NCI-H82 treated with DMSO at 0.1 percent for 48 hours (cell line): ENCODE measurements around the gene PSMG3.
"Not testable (repeated sequence)": the region's sequence is repeated elsewhere in the genome, so short reads cannot be mapped to it uniquely, and the experiment has no call there.

Experiments used
- DNase-seq: peaks from one replicate; lab custom pipeline; 2025; ENCODE audit not compliant: unreplicated experiment; lab: John Stamatoyannopoulos, UW

PSMG3 gene

GRCh38 chr7:1597066-1597760 is 27.4 kb upstream of the PSMG3 start:
- DNase-seq = no peak

- no peak for DNase-seq
These were observed 26.6 kb upstream of the PSMG3 start for GRCh38 chr7:1596181-1597043.

GRCh38 chr7:1595636-1596035 is 25.8 kb upstream of the PSMG3 start:
- DNase-seq = no peak

DNA sequence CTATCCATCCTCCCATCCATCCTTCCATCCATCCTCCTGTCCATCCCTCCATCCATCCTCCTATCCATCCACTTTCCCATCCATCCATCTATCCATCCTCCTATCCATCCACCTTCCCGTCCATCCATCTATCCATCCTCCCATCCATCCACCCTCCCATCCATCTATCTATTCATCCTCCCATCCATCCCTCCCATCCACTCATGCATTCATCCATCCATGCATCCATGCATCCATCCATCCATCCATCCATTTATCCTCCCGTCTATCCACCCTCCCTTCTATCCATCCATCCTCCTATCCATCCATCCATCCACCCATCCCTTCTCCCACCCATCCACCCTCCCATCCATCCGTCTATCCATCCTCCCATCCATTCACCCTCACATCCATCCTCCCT is 25.2 kb upstream of the PSMG3 start:
- no peak for DNase-seq

DNA sequence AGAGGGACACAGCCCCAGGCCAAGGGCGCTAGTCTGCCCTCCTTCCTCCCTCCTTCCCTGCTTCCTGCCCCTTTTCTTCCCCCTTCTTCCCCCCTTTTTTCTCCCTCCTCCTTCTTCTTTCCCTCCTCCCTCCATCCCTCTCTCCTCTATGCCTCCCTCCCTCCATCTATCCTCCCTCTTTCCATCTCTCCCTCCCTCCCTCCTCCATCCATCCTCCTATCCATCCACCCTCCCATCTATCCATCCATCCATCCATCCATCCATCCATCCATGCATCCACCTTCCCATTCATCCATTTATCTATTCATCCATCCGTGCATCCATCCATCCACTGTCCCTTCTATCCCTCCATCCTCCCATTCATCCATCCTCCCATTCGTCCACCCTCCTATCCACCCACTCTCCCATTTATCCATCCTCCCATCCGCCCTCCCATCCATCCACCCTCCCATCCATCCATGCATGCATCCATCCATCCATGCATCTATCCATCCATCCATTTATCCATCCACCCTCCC is 24.1 kb upstream of the PSMG3 start:
- no peak for DNase-seq

DNA sequence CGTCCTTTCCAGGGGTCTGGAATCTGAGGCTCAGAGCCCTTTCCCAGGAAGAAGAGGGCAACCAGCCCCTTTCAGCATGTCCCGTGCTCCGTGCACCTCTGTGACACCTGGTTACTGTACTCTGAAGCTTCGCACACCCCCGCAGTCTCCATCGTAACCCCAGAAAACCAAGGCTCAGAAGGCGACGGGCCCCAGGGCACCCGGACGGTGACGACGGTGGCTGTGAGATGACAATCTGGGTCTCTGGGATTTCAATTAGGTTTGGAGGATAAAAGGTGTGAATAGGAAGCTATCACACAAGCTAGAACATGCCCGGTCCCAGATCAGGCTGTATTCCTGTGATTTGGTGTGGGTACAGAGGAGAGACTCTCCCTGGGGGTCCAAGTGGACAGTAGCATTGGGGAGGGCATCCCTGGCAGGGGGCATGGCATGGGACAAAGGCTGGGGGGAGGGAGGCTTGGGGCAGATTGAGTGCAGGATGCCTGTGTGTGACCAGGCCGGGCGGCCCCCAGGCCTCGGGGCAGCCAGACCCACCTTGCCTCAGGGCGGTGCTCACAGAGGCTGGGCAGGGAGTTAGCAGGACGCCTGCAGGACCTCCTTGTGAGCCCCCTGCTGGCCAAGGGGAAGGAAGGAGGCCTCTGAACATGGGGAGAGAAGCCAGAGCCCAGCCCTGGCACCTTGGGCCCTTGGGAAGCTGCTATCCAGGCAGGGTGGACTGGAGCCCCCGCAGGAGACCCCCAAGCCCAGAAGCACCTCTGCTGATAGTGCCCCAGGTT is 23.4 kb upstream of the PSMG3 start:
- DNase-seq = no peak

DNA sequence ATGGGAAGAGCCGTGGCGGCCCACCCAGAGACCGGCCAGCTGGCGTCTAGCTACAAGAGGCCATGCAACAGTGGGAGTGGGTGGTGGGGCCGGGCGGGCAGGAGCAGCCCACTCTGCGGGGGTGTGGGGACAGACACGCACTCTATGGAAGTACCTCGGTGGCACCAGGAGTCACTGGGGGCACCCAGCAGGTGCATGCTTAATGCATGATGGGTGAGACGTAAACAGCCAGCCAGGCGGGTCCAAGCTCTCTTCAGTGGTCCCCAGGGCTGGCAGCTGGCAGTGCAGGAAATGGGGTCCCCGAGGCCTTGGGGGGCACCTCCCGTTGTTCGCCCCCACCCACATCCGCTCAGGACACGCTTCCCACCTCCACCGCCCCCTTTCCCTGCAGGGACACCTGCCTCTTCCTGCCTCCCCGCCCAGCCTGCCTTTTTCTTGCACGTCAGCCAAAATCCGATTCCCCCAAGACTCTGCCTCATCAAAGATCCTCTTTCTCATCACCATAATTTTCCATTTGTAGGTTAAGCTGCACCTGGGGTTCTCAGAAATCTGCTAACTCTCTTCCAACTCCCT is 22.6 kb upstream of the PSMG3 start:
- no peak for DNase-seq

GRCh38 chr7:1591876-1592275 is 22.0 kb upstream of the PSMG3 start:
- no peak for DNase-seq

GRCh38 chr7:1591396-1591795 is 21.6 kb upstream of the PSMG3 start:
- DNase-seq = peak; percentile 9

DNA sequence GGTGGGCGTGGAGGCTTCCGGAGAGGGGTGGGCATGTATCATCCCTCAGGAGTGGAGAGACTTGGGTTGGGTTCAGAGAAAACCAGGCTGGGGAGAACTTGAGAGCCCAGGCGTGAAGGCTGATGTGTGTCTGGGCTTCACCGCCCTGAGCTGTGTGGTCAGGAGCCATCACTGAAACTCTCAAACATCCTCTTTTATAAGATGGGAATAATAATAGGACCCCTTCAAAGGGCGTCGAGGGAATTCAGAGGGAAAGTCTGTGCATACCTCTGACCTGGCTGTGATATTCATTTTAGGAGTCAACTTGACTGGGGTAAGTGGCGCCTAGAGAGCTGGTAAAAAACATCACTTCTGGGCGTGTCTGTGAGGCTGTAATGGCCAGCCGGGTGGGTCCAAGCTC is 21.1 kb upstream of the PSMG3 start:
- DNase-seq = no peak

GRCh38 chr7:1590476-1590875 is 20.6 kb upstream of the PSMG3 start:
- DNase-seq = peak; percentile 28

DNA sequence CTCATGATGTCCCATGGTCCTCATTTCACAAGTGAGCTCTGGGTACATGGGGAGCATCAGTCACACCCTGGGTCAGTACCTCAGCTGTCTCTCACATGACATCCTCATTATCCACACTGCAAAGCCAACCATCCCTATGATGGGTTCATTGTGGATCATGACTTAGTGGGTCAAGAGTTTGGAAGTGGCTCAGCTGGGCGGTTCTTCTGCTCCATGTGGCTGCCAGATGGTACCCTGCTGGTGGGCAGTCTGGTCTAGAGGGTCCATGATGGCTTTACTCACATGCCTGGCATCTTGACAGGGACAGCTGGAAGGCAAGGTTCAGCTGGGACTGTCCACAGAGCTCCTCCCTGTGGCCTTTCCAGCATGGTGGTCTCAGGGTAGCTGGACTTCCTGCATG is 19.1 kb upstream of the PSMG3 start:
- no peak for DNase-seq

DNA sequence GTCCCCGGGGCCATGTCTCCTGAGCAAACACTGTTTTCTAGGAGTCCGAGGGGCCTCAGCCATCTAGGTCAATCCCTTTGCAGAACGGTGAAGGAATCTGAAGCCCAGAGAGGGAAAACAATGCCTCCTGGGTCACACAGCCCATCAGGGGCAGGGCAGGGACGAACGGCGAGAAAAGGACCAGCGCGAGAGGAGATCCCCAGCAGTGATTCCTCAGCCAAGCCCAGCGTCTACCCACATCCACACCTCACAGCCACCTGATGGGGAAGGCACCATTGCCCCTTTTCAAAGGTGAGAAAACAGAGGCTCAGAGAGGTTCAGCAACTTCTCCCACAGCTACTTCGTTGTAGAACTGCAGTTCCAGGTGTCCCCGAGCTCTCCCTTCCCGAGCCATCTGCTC is 17.9 kb upstream of the PSMG3 start:
- no peak for DNase-seq

DNA sequence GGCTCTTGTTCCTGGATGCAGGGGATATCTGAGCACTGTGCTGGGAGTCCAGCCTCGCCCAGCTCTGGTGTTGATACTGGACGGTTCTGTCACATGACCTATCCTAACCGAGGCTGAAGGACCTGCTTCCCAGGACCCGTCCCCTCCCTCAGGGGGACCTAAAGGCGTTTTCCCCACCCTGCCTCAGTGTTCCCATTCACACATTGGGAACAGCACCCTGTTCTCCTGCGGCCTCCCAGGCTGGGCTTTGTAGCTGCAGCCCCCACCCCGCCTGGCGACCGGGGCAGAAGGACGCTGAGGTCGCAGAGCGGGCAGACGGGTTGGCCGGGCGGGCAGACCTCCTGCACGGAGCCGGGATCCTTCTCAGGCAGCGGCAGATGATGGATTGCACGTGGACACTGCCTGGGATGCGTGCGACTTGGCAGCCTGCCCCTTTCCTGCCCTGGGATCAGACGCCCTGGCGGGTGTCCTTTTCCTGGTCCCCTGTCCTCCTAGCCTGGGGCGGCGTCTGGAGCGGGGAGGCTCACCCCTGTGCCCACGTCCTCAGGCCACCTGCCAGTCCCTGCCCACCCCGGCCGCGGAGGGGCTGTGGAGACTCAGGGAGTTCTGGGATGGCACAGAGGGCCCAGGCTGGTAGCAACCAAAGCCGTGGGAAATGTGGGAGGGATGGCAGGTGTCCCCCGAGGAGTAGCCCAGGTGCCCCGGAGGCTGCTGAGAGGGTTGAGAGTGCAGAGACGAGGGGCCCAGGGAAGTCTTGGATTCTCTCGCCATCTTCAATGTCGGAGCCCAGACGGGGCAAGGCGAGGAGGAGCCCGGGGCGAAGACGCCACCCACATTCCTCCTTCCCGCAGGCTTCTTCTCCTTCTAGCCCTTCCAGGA is 17.2 kb upstream of the PSMG3 start:
- no peak for DNase-seq

DNA sequence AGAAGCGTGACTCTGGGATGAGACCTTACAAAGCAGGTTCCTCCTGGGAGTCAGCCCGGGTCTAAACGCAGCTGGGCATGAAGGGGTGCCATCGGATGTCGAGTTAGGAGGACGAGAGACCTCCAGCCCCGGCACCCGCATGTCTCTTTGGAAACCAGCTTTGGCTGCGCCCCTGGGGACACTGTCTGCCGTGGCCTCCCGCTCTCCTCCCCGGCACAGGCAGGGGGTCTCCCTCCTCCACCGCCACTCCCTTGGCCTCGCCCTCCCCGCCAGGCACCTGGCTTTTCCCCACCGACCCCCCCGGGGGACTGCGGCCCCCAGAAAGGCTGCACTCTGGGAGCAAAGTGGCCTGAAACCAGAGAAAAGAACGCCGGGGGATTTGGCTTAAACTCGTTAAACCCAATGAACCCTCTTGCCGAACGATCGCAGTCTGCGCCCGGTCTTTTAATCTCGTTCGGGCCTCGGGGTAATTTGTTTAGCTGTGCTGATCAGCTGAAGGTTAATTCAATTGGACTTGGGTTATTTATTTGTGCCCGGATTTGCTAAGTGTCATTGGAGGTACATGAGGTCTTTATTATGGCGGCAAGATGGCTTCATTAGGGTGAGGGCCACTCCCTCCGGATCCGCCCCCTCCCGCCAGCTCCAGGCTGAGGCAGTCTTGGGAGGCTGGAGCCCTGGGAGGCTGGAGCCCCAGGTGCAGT is 16.4 kb upstream of the PSMG3 start:
- DNase-seq = peak; percentile 98

GRCh38 chr7:1585142-1585981 is 15.5 kb upstream of the PSMG3 start:
- no peak for DNase-seq

DNA sequence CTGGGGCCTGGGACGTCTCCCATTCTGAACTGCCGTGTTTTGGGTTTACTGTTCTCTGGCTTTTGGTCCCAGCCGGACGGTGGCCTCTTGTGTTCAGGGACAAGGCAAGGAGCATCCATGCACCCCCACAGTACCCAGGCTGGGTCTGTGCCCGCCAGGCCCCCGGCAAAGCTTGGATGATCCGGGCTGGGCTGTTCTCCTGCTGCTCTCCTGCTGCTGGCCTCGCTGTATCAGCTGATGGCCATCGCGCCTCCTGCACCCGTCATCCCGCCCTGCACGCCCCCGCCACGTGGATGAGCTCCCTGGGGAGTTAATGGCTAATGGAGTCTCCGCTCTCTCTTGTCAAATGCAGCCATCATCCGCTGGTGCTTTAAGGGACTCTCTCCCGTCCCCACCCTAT is 14.9 kb upstream of the PSMG3 start:
- DNase-seq = no peak

DNA sequence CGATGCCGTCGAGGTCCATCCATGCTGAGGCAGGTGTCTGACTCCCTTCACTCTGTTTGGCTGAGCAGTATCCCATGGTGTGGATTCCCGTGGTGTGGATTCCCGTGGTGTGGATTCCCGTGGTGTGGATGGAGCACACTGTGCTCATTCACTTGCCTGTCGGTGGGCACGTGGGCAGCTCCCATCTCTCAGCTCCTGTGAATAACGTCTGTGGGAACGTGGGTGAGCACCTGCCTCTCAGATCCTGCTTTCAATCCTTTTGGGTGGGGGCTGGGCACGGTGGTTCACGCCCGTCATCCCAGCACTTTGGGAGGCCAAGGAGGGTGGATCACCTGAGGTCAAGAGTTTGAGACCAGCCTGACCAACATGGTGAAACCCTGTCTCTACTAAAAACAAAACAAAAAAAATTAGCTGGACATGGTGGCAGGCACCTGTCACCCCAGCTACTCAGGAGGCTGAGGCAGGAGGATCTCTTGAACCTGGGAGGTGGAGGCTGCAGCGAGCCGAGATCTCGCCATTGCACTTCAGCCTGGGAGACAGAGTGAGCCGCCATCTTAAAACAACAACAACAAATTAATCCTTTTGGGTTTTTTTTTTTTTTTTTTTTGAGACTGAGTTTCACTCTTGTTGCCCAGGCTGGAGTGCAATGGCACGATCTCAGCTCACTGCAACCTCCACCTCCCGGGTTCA is 13.6 kb upstream of the PSMG3 start:
- DNase-seq = not testable (repeated sequence)
